Fibroblast of lung (primary cell): ENCODE measurements around the gene SNRPE.

ENCODE experiments used
- CTCF ChIP-seq, 2 donors: IDR thresholded peaks in 1 of 2; conservative IDR thresholded peaks in 1 of 2; 1 replicate in 1 of 2; 2 replicates in 1 of 2; pipeline ENCODE4 v1.5.1; 2011 to 2012; ENCODE audit warnings: low read length in 2 of 2, control low read depth in 1 of 2, inconsistent platforms in 1 of 2, low read depth in 1 of 2, mild to moderate bottlenecking in 1 of 2
- EZH2 ChIP-seq: IDR thresholded peaks from 2 replicates; pipeline ENCODE4 v1.5.1; 2012; ENCODE audit warnings: low read length, control low read depth, mild to moderate bottlenecking; ENCODE audit errors: missing control alignments

GRCh38 chr1:203901581-203901980 lies 40.2 kb downstream of the SNRPE start:
- TF ChIP-seq EZH2 (no peak), CTCF (conservative IDR thresholded peaks at IDR 0.05 in 1 of 2, IDR thresholded peaks at IDR 0.05 in 1 of 2; ENCODE audit: low read depth in 1 of 2, low read length in 2 of 2) (no peak)
